ENCODE data around the gene FANCL. TPM values are rescaled to one million over a fixed set of nuclear protein-coding genes. Genes with fewer than 3 reads are reported as not detected.
A peak's percentile ranks its signal among the peaks of the same experiment; 100 is the strongest.

FANCL gene
- total and polyA plus RNA-seq, 9 of the 15 experiments (the other 6 are each of a cell fraction or from before 2014, with no cell fraction given), result 36.7 to 120 (median 58.5) TPM

DNA sequence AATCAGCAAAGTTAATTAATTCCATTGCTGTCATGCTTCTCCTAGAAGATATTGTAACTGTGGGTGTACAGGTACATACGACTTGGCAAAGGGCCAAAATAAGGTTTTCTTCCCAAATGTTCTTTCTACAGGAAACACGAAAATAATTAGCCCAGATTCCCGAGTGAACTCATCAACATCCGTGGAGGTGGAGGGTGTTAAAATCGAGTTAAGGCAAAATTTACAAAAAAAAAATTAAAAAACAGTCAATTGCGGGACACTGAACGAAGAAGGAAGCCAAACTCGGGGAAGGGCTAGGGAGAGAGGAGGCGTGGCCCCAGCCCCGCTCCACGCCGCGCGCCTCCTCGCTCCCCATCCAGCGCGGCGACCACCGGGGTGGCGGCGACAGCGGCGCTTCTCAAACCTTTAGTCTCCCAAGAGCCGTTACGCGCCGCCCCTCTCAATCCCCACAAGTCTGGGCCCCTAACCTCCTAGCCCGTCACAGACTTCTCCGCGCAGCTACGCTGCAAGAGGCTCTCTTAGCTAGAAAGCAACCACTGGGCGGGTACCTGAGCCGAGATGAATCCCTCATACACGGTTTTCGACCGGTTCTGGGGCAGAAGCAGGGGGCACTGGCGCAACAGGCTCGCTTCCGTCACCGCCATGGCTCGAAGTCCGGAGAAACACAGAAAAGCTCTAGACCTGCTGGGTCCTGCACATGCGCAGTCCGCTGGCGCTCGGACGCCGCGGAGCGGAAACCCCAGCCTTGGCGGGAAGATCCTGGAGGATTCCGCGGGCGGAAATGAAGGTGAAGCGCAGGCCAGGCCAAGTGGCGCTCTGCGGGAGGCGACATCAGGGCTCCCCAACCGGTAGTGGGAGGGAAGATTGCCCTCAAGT is at the start of gene FANCL (continued):
- TF ChIP-seq, protein P1, sequence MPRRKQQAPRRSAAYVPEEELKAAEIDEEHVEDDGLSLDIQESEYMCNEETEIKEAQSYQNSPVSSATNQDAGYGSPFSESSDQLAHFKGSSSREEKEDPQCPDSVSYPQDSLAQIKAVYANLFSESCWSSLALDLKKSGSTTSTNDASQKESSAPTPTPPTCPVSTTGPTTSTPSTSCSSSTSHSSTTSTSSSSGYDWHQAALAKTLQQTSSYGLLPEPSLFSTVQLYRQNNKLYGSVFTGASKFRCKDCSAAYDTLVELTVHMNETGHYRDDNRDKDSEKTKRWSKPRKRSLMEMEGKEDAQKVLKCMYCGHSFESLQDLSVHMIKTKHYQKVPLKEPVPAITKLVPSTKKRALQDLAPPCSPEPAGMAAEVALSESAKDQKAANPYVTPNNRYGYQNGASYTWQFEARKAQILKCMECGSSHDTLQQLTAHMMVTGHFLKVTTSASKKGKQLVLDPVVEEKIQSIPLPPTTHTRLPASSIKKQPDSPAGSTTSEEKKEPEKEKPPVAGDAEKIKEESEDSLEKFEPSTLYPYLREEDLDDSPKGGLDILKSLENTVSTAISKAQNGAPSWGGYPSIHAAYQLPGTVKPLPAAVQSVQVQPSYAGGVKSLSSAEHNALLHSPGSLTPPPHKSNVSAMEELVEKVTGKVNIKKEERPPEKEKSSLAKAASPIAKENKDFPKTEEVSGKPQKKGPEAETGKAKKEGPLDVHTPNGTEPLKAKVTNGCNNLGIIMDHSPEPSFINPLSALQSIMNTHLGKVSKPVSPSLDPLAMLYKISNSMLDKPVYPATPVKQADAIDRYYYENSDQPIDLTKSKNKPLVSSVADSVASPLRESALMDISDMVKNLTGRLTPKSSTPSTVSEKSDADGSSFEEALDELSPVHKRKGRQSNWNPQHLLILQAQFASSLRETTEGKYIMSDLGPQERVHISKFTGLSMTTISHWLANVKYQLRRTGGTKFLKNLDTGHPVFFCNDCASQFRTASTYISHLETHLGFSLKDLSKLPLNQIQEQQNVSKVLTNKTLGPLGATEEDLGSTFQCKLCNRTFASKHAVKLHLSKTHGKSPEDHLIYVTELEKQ (CRISPR knock-in tag; IDR thresholded peaks at IDR 0.05), result no peak
- TF ChIP-seq SP1 (CRISPR knock-in tag; IDR thresholded peaks at IDR 0.05), result peak; percentile 59
- TF ChIP-seq POLR2AphosphoS5 (IDR thresholded peaks at IDR 0.05; ENCODE audit: control insufficient read depth, insufficient read depth, low read depth, low read length), result peak; percentile 83
- no peak for TF ChIP-seq ILK (tag; IDR thresholded peaks at IDR 0.05; ENCODE audit: borderline replicate concordance, low read depth)
- 0 out of 4 replicates have a peak, but pooled peaks of 1 of the 2 experiments have one; percentile 47 for TF ChIP-seq TBL1XR1 (IDR thresholded peaks at IDR 0.05; ENCODE audit: low read length in 2 of 2)
- peak; percentile 49; the same call in 1 of the 2 replicates for TF ChIP-seq MBD2 (IDR thresholded peaks at IDR 0.05; ENCODE audit: borderline replicate concordance, low read depth)
- TF ChIP-seq STAT5B (CRISPR knock-in tag; IDR thresholded peaks at IDR 0.05), result no peak
- TF ChIP-seq FOS (IDR thresholded peaks at IDR 0.05; ENCODE audit: extremely low read depth, insufficient read length), result no peak
- TF ChIP-seq ATF6 (CRISPR knock-in tag; IDR thresholded peaks at IDR 0.05), result peak; percentile 73; the same call in 1 of the 2 replicates
- peak; percentile 54 for TF ChIP-seq HMGN3 (IDR thresholded peaks at IDR 0.05; ENCODE audit: borderline replicate concordance, extremely low read depth, insufficient read length, low read depth, low read length)
- TF ChIP-seq, protein P2, sequence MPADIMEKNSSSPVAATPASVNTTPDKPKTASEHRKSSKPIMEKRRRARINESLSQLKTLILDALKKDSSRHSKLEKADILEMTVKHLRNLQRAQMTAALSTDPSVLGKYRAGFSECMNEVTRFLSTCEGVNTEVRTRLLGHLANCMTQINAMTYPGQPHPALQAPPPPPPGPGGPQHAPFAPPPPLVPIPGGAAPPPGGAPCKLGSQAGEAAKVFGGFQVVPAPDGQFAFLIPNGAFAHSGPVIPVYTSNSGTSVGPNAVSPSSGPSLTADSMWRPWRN (IDR thresholded peaks at IDR 0.05; ENCODE audit: low read depth), result no peak
- TF ChIP-seq HCFC1 (IDR thresholded peaks at IDR 0.05; ENCODE audit: low read depth, low read length), result peak; percentile 19; the same call in 1 of the 2 replicates
- TF ChIP-seq ZNF197 (CRISPR knock-in tag; IDR thresholded peaks at IDR 0.05; ENCODE audit: low read depth), result no peak

Data from K562 (cell line).